ENCODE results near the gene ADAM22.

GRCh38 chr7:88169717-88170320, 235.8 kb downstream of the ADAM22 start:
- TF ChIP-seq EZH2phosphoT487 (IDR thresholded peaks at IDR 0.05; ENCODE audit: low read depth, severe bottlenecking, unreplicated experiment) = no peak
- TF ChIP-seq, protein P1, sequence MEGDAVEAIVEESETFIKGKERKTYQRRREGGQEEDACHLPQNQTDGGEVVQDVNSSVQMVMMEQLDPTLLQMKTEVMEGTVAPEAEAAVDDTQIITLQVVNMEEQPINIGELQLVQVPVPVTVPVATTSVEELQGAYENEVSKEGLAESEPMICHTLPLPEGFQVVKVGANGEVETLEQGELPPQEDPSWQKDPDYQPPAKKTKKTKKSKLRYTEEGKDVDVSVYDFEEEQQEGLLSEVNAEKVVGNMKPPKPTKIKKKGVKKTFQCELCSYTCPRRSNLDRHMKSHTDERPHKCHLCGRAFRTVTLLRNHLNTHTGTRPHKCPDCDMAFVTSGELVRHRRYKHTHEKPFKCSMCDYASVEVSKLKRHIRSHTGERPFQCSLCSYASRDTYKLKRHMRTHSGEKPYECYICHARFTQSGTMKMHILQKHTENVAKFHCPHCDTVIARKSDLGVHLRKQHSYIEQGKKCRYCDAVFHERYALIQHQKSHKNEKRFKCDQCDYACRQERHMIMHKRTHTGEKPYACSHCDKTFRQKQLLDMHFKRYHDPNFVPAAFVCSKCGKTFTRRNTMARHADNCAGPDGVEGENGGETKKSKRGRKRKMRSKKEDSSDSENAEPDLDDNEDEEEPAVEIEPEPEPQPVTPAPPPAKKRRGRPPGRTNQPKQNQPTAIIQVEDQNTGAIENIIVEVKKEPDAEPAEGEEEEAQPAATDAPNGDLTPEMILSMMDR (IDR thresholded peaks at IDR 0.05; ENCODE audit: poor library complexity) = peak; percentile 62
- TF ChIP-seq EZH2 (IDR thresholded peaks at IDR 0.05; ENCODE audit: borderline replicate concordance) = no peak

All from hepatocyte (in vitro differentiated cells).